ENCODE measurements around the gene SERPINB10.

DNA sequence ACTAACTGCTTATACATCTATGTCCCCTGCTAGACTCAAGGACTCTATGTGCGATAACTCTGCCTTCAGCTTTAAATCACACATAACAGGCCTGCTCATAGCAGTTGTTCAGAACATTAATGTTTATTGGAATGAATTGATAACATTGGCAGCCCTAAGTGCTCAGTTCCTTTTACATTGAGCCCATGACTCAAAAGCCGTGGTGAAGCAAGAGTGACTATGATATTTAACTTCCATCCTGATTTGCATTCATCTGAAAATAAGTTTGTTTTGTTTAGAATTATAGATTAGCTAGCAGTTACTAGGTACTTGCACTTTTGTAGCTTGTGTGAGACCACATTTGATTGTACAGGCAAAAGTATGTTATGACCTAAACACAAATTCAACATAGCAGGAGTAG, 14.3 kb downstream of the SERPINB10 start:
- TF ChIP-seq POLR2A (IDR thresholded peaks at IDR 0.05; ENCODE audit: low read length) (no peak), GATA1 (IDR thresholded peaks at IDR 0.05; ENCODE audit: low read depth, low read length) (no peak)
